HEK293 (cell line): ENCODE data around the gene MBP.

Experiments used
- CTCF ChIA-PET: fragments of 350-600 bp; formaldehyde crosslinking; extraction: SDS; loops from one replicate; lab custom pipeline; 2021; ENCODE audit warnings: antibody characterized with exemption; lab: Yijun Ruan, JAX
- POLR2A ChIA-PET: fragments of 300-600 bp; formaldehyde crosslinking; extraction: SDS; loops from one replicate; lab custom pipeline; 2020; ENCODE audit warnings: antibody characterized with exemption, inconsistent platforms; lab: Yijun Ruan, JAX
- H3K27ac ChIP-seq: fragments of 200-500 bp; sonication (Bioruptor generic); 2 replicates; pipeline ENCODE4 v1.5.1; 2014; ENCODE audit warnings: low read depth, low read length, control low read depth, inconsistent platforms; ENCODE audit errors: extremely low read depth
- H3K36me3 ChIP-seq, 2 experiments: fragments of 200-500 bp in 1 of 2; sonication (Bioruptor generic) in 1 of 2; 1 replicate in 1 of 2; 2 replicates in 1 of 2; pipeline ENCODE4 v1.5.1; 2014 to 2017; ENCODE audit warnings: inconsistent platforms in 2 of 2, low read length in 2 of 2; ENCODE audit not compliant: control insufficient read depth in 2 of 2, insufficient read depth in 1 of 2
- H3K4me1 ChIP-seq: fragments of 200-500 bp; sonication (Bioruptor generic); 2 replicates; pipeline ENCODE4 v1.5.1; 2014; ENCODE audit warnings: mild to moderate bottlenecking, low read length, inconsistent platforms; ENCODE audit not compliant: control insufficient read depth, insufficient read depth
- H3K4me3 ChIP-seq: 2 replicates; pipeline ENCODE4 v1.5.1; 2011; ENCODE audit warnings: low read depth, mild to moderate bottlenecking, control low read depth, low read length, moderate library complexity
- H3K9me3 ChIP-seq: fragments of 200-500 bp; sonication (Bioruptor generic); 2 replicates; pipeline ENCODE4 v1.5.1; 2014; ENCODE audit warnings: low read depth, low read length, inconsistent platforms; ENCODE audit not compliant: control insufficient read depth, insufficient read depth
- BCL11A ChIP-seq: fragments of 450-650 bp; formaldehyde crosslinking; IDR thresholded peaks from 2 replicates; pipeline ENCODE4 v1.5.1; 2016; ENCODE audit warnings: low read depth, missing biosample characterization, missing genetic modification characterization
- HOXC10 ChIP-seq: sonication (generic); formaldehyde crosslinking; IDR thresholded peaks from 2 replicates; pipeline ENCODE4 v1.8.1; 2023; ENCODE audit warnings: mild to moderate bottlenecking, missing genetic modification reagents
- ZBTB20 ChIP-seq: fragments of 450-650 bp; formaldehyde crosslinking; IDR thresholded peaks from 2 replicates; pipeline ENCODE4 v1.5.1; 2016; ENCODE audit warnings: missing biosample characterization, missing genetic modification characterization
- ZBTB48 ChIP-seq: fragments of 450-650 bp; formaldehyde crosslinking; IDR thresholded peaks from 2 replicates; pipeline ENCODE4 v1.5.1; 2016; ENCODE audit warnings: missing biosample characterization, missing genetic modification characterization
- ZBTB8A ChIP-seq: fragments of 450-650 bp; formaldehyde crosslinking; IDR thresholded peaks from 2 replicates; pipeline ENCODE4 v1.5.1; 2016; ENCODE audit warnings: missing biosample characterization, missing genetic modification characterization
- ZFHX2 ChIP-seq: fragments of 450-650 bp; formaldehyde crosslinking; conservative IDR thresholded peaks from 2 replicates; pipeline ENCODE4 v1.5.1; 2016; ENCODE audit warnings: missing biosample characterization, missing genetic modification characterization
- ZNF114 ChIP-seq: fragments of 450-650 bp; formaldehyde crosslinking; IDR thresholded peaks from 2 replicates; pipeline ENCODE4 v1.5.0; 2017; ENCODE audit warnings: missing biosample characterization, missing genetic modification characterization
- ZNF146 ChIP-seq: fragments of 450-650 bp; formaldehyde crosslinking; IDR thresholded peaks from 2 replicates; pipeline ENCODE4 v1.5.1; 2016; ENCODE audit warnings: missing biosample characterization, missing genetic modification characterization
- ZNF202 ChIP-seq: fragments of 450-650 bp; formaldehyde crosslinking; IDR thresholded peaks from 2 replicates; pipeline ENCODE4 v1.5.1; 2016; ENCODE audit warnings: missing biosample characterization, missing genetic modification characterization, borderline replicate concordance
- ZNF23 ChIP-seq: fragments of 450-650 bp; formaldehyde crosslinking; IDR thresholded peaks from 2 replicates; pipeline ENCODE4 v1.5.1; 2016; ENCODE audit warnings: missing biosample characterization, missing genetic modification characterization, borderline replicate concordance
- ZNF350 ChIP-seq: fragments of 450-650 bp; formaldehyde crosslinking; IDR thresholded peaks from 2 replicates; pipeline ENCODE4 v1.5.0; 2017; ENCODE audit warnings: missing biosample characterization, mild to moderate bottlenecking, missing genetic modification characterization
- ZNF404 ChIP-seq: fragments of 450-650 bp; formaldehyde crosslinking; IDR thresholded peaks from 2 replicates; pipeline ENCODE4 v1.5.1; 2017; ENCODE audit warnings: missing biosample characterization, missing genetic modification characterization
- ZNF433 ChIP-seq: fragments of 450-650 bp; formaldehyde crosslinking; IDR thresholded peaks from 2 replicates; pipeline ENCODE4 v1.5.1; 2016; ENCODE audit warnings: missing biosample characterization, missing genetic modification characterization, low read depth
- ZNF626 ChIP-seq: fragments of 450-650 bp; sonication (Bioruptor Pico); formaldehyde crosslinking; IDR thresholded peaks from 2 replicates; pipeline ENCODE4 v1.5.1; 2018; ENCODE audit warnings: missing biosample characterization, missing genetic modification characterization, inconsistent platforms
- ZNF677 ChIP-seq: fragments of 450-650 bp; IDR thresholded peaks from 2 replicates; pipeline ENCODE4 v1.5.0; 2018; ENCODE audit warnings: missing biosample characterization, mild to moderate bottlenecking, missing genetic modification characterization, moderate library complexity
- ZNF701 ChIP-seq: fragments of 450-650 bp; formaldehyde crosslinking; IDR thresholded peaks from 2 replicates; pipeline ENCODE4 v1.5.1; 2016; ENCODE audit warnings: missing biosample characterization, missing genetic modification characterization
- ZNF707 ChIP-seq: fragments of 450-650 bp; formaldehyde crosslinking; IDR thresholded peaks from 2 replicates; pipeline ENCODE4 v1.5.1; 2016; ENCODE audit warnings: missing biosample characterization, missing genetic modification characterization
- TF ChIP-seq, protein P1 (sequence below): fragments of 450-650 bp; formaldehyde crosslinking; IDR thresholded peaks from 2 replicates; pipeline ENCODE4 v1.5.1; 2016; ENCODE audit warnings: missing biosample characterization, missing genetic modification characterization
- TF ChIP-seq, protein P2 (sequence below): fragments of 450-650 bp; formaldehyde crosslinking; IDR thresholded peaks from 2 replicates; pipeline ENCODE4 v1.5.0; 2017; ENCODE audit warnings: missing biosample characterization, missing genetic modification characterization, borderline replicate concordance
- TF ChIP-seq, protein P3 (sequence below): fragments of 450-650 bp; formaldehyde crosslinking; IDR thresholded peaks from 2 replicates; pipeline ENCODE4 v1.5.1; 2016; ENCODE audit warnings: missing biosample characterization, missing genetic modification characterization
- TF ChIP-seq, protein P4 (sequence below): fragments of 450-650 bp; formaldehyde crosslinking; IDR thresholded peaks from 2 replicates; pipeline ENCODE4 v1.5.1; 2017; ENCODE audit warnings: missing biosample characterization, missing genetic modification characterization
- TF ChIP-seq, protein P5 (sequence below): fragments of 450-650 bp; formaldehyde crosslinking; IDR thresholded peaks from 2 replicates; pipeline ENCODE4; 2016; ENCODE audit warnings: missing biosample characterization, missing genetic modification characterization
- TF ChIP-seq, protein P6 (sequence below): fragments of 450-650 bp; formaldehyde crosslinking; IDR thresholded peaks from 2 replicates; pipeline ENCODE4 v1.5.1; 2016; ENCODE audit warnings: missing biosample characterization, missing genetic modification characterization

Gene MBP

DNA sequence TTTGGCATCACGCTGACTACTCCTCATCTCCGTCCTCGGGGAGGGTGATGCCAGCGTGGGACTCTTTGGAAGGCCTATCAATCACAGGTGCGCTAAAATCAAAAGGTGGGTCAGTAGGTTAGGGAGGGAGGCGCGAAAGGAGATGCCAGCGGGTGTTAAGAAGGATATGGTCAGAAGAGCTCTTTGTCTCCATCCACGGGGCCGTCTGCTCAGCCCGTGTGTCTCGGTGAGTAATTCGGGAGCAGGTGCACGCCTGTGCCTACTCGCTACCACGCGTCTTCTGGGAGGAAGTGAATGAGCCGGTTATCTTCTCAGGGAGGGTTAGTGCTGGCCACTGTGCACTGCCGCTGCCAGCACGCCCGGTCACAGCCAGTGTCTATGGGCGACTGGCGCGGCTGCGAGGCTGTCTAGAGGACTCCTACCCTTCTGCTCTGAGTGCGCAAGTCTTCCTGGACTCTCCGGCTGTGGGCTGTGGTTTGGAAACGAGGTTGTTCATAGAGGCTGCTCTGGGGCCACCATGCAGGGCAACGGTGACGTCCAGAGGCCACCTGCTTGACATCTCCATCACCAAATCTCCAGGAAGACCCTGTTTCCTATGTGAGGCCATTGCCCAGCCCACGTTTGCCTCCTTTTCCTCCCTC, 153.4 kb downstream of the MBP start (continued):
- no peak for TF ChIP-seq ZNF707 (tag by site-specific recombination)

DNA sequence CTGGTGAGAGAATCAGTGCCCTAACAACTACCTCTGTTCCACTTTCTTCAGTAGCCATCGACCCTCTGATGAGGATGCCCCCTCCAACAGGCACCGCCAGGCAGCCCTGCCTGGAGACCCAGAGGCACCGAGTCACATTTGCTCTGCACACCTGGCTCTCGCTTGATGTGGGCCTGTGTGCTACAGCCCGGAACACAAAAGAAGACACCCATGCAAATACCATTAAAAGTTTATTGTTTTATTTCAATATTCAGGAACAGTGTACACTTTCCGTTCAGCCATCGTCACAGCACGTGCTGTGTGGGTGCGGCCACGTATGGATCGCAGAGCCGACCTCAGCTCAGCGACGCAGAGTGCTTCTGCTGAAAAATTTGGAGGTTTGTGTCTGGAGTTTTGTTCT, 154.0 kb downstream of the MBP start:
- H3K4me1 ChIP-seq = no peaks in the 10 kb centered on the region

DNA sequence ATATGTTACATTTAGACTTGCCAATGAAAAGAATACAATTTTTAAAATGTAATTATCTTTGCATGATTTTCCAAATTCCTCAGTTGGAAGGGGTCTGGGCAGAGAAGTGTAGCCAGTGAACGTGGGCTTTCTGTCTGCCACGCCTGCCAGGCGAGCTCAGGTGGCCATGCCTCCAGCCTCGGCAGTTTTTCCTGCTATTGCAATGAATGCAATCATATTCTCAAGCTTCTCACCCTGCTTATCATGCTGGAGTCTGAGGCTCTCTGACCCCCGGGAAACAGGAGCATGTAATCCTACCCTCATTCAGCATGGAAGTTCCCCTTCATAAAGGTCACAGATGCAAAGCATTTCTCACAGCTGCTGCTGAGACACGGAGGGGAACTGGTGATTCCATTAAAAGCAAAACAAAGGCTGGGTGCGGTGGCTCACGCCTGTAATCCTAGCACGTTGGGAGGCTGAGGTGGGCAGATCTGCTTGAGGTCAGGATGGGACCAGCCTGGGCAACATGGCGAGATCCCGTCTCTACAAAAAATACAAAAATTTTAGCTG, 154.8 kb downstream of the MBP start:
- Histone ChIP-seq H3K9me3 (no peaks in the 10 kb centered on the region), H3K36me3 (peaks cover 0 to 7% of the 10 kb centered on the region in 2 experiments; a peak in 1 of 3 replicates), H3K4me1 (no peaks in the 10 kb centered on the region), H3K27ac (no peak overlapping the region), H3K4me3 (no peak overlapping the region)
- CTCF ChIA-PET = interaction anchor here (0.5 to 1.1 kb wide), 3 partner anchors 10 to 174 kb away, joined by 3 read pairs; no protein-coding TSS in a partner anchor
- POLR2A ChIA-PET = no interaction called here
- TF ChIP-seq, protein P1, sequence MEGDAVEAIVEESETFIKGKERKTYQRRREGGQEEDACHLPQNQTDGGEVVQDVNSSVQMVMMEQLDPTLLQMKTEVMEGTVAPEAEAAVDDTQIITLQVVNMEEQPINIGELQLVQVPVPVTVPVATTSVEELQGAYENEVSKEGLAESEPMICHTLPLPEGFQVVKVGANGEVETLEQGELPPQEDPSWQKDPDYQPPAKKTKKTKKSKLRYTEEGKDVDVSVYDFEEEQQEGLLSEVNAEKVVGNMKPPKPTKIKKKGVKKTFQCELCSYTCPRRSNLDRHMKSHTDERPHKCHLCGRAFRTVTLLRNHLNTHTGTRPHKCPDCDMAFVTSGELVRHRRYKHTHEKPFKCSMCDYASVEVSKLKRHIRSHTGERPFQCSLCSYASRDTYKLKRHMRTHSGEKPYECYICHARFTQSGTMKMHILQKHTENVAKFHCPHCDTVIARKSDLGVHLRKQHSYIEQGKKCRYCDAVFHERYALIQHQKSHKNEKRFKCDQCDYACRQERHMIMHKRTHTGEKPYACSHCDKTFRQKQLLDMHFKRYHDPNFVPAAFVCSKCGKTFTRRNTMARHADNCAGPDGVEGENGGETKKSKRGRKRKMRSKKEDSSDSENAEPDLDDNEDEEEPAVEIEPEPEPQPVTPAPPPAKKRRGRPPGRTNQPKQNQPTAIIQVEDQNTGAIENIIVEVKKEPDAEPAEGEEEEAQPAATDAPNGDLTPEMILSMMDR = no peak
- TF ChIP-seq ZNF114 (tag by site-specific recombination) (no peak), ZNF23 (tag by site-specific recombination) (no peak), ZBTB20 (tag by site-specific recombination) (no peak), ZFHX2 (tag by site-specific recombination) (no peak), ZNF146 (no peak), ZNF433 (tag by site-specific recombination) (no peak), ZNF202 (tag by site-specific recombination) (no peak)
- TF ChIP-seq, protein P2, sequence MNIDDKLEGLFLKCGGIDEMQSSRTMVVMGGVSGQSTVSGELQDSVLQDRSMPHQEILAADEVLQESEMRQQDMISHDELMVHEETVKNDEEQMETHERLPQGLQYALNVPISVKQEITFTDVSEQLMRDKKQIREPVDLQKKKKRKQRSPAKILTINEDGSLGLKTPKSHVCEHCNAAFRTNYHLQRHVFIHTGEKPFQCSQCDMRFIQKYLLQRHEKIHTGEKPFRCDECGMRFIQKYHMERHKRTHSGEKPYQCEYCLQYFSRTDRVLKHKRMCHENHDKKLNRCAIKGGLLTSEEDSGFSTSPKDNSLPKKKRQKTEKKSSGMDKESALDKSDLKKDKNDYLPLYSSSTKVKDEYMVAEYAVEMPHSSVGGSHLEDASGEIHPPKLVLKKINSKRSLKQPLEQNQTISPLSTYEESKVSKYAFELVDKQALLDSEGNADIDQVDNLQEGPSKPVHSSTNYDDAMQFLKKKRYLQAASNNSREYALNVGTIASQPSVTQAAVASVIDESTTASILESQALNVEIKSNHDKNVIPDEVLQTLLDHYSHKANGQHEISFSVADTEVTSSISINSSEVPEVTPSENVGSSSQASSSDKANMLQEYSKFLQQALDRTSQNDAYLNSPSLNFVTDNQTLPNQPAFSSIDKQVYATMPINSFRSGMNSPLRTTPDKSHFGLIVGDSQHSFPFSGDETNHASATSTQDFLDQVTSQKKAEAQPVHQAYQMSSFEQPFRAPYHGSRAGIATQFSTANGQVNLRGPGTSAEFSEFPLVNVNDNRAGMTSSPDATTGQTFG (tag by site-specific recombination) = no peak
- TF ChIP-seq, protein P3, sequence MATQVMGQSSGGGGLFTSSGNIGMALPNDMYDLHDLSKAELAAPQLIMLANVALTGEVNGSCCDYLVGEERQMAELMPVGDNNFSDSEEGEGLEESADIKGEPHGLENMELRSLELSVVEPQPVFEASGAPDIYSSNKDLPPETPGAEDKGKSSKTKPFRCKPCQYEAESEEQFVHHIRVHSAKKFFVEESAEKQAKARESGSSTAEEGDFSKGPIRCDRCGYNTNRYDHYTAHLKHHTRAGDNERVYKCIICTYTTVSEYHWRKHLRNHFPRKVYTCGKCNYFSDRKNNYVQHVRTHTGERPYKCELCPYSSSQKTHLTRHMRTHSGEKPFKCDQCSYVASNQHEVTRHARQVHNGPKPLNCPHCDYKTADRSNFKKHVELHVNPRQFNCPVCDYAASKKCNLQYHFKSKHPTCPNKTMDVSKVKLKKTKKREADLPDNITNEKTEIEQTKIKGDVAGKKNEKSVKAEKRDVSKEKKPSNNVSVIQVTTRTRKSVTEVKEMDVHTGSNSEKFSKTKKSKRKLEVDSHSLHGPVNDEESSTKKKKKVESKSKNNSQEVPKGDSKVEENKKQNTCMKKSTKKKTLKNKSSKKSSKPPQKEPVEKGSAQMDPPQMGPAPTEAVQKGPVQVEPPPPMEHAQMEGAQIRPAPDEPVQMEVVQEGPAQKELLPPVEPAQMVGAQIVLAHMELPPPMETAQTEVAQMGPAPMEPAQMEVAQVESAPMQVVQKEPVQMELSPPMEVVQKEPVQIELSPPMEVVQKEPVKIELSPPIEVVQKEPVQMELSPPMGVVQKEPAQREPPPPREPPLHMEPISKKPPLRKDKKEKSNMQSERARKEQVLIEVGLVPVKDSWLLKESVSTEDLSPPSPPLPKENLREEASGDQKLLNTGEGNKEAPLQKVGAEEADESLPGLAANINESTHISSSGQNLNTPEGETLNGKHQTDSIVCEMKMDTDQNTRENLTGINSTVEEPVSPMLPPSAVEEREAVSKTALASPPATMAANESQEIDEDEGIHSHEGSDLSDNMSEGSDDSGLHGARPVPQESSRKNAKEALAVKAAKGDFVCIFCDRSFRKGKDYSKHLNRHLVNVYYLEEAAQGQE = no peak
- TF ChIP-seq, protein P4, sequence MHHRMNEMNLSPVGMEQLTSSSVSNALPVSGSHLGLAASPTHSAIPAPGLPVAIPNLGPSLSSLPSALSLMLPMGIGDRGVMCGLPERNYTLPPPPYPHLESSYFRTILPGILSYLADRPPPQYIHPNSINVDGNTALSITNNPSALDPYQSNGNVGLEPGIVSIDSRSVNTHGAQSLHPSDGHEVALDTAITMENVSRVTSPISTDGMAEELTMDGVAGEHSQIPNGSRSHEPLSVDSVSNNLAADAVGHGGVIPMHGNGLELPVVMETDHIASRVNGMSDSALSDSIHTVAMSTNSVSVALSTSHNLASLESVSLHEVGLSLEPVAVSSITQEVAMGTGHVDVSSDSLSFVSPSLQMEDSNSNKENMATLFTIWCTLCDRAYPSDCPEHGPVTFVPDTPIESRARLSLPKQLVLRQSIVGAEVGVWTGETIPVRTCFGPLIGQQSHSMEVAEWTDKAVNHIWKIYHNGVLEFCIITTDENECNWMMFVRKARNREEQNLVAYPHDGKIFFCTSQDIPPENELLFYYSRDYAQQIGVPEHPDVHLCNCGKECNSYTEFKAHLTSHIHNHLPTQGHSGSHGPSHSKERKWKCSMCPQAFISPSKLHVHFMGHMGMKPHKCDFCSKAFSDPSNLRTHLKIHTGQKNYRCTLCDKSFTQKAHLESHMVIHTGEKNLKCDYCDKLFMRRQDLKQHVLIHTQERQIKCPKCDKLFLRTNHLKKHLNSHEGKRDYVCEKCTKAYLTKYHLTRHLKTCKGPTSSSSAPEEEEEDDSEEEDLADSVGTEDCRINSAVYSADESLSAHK (tag by site-specific recombination) = no peak

More for the DNA sequence above, 154.0 kb downstream of the MBP start:
- Histone ChIP-seq H3K9me3 (no peaks in the 10 kb centered on the region), H3K4me3 (no peak overlapping the region), H3K27ac (no peak overlapping the region), H3K36me3 (peaks cover 0 to 2% of the 10 kb centered on the region in 2 experiments; a peak in 1 of 3 replicates)
- TF ChIP-seq HOXC10 (CRISPR knock-in tag) = no peak
- no peak for TF ChIP-seq ZNF701 (tag by site-specific recombination)
- no peak for TF ChIP-seq ZNF626 (tag by site-specific recombination)
- no peak for TF ChIP-seq ZBTB48 (tag by site-specific recombination)
- TF ChIP-seq ZNF404 (tag by site-specific recombination) = no peak
- TF ChIP-seq BCL11A (tag by site-specific recombination) = no peak
- no peak for TF ChIP-seq ZNF114 (tag by site-specific recombination)
- no peak for TF ChIP-seq ZBTB8A (tag by site-specific recombination)
- no peak for TF ChIP-seq ZNF677
- TF ChIP-seq, protein P5, sequence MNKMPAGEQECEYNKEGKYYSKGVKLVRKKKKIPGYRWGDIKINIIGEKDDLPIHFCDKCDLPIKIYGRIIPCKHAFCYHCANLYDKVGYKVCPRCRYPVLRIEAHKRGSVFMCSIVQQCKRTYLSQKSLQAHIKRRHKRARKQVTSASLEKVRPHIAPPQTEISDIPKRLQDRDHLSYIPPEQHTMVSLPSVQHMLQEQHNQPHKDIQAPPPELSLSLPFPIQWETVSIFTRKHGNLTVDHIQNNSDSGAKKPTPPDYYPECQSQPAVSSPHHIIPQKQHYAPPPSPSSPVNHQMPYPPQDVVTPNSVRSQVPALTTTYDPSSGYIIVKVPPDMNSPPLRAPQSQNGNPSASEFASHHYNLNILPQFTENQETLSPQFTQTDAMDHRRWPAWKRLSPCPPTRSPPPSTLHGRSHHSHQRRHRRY (tag by site-specific recombination) = no peak
- TF ChIP-seq ZNF350 (tag by site-specific recombination) = no peak
- TF ChIP-seq, protein P6, sequence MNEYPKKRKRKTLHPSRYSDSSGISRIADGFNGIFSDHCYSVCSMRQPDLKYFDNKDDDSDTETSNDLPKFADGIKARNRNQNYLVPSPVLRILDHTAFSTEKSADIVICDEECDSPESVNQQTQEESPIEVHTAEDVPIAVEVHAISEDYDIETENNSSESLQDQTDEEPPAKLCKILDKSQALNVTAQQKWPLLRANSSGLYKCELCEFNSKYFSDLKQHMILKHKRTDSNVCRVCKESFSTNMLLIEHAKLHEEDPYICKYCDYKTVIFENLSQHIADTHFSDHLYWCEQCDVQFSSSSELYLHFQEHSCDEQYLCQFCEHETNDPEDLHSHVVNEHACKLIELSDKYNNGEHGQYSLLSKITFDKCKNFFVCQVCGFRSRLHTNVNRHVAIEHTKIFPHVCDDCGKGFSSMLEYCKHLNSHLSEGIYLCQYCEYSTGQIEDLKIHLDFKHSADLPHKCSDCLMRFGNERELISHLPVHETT (tag by site-specific recombination) = no peak
- TF ChIP-seq ZBTB20 (tag by site-specific recombination) = no peak
- ChIA-PET CTCF (interaction anchor here (1.1 kb wide), 1 partner anchor 174 kb away, joined by 3 read pairs; no protein-coding TSS in a partner anchor), POLR2A (no interaction called here)
